A673 (cell line): Measurements from ENCODE around the gene TMUB2. TPM values are rescaled to one million over a fixed set of nuclear protein-coding genes. Genes with fewer than 3 reads are reported as not detected.

Source experiments
- BruUV-seq: library from RNA; stranded (reverse); fragments of 400-500 nt; replicated peaks from 2 replicates; lab custom pipeline; 2021; lab: Mats Ljungman, UMichigan
- CTCF ChIA-PET: fragments of 300-600 bp; sonication (Branson Sonifier 250); formaldehyde crosslinking; loops from one replicate; lab custom pipeline; 2022; ENCODE audit warnings: antibody characterized with exemption; lab: Charles Lee
- POLR2A ChIA-PET: fragments of 300-600 bp; sonication (Branson Sonifier 250); formaldehyde crosslinking; loops from one replicate; lab custom pipeline; 2022; ENCODE audit warnings: antibody characterized with exemption; ENCODE audit not compliant: low non-redundant PET; lab: Charles Lee
- DNase-seq: peaks from one replicate; pipeline ENCODE4 v3.0.0-alpha.2; 2015; ENCODE audit warnings: low spot score
- H3K27ac ChIP-seq: fragments of 200-600 bp; sonication (generic); 2 replicates; pipeline ENCODE4 v1.5.1; 2016; ENCODE audit warnings: mixed run types, low read depth, mild to moderate bottlenecking, mixed read lengths, antibody characterized with exemption, low read length; ENCODE audit not compliant: poor library complexity, severe bottlenecking
- H3K27me3 ChIP-seq: fragments of 200-600 bp; sonication (generic); replicated peaks from 2 replicates; pipeline ENCODE4 v1.6.1; 2017; ENCODE audit warnings: mixed run types, low read depth, mild to moderate bottlenecking, mixed read lengths, antibody characterized with exemption, low read length; ENCODE audit not compliant: insufficient read depth, poor library complexity
- H3K36me3 ChIP-seq: fragments of 200-600 bp; sonication (generic); 2 replicates; pipeline ENCODE4 v1.6.1; 2016; ENCODE audit warnings: mixed run types, mild to moderate bottlenecking, mixed read lengths, antibody characterized with exemption, low read length; ENCODE audit not compliant: insufficient read depth, poor library complexity, severe bottlenecking
- H3K4me1 ChIP-seq: fragments of 200-600 bp; sonication (generic); 2 replicates; pipeline ENCODE4 v1.6.1; 2017; ENCODE audit warnings: mixed run types, mild to moderate bottlenecking, mixed read lengths, antibody characterized with exemption, low read length; ENCODE audit not compliant: insufficient read depth, poor library complexity, severe bottlenecking
- H3K4me3 ChIP-seq: fragments of 200-600 bp; sonication (generic); 2 replicates; pipeline ENCODE4 v1.5.1; 2016; ENCODE audit warnings: low read depth, mixed run types, mild to moderate bottlenecking, mixed read lengths, low read length; ENCODE audit not compliant: poor library complexity, severe bottlenecking
- H3K9me3 ChIP-seq: fragments of 200-600 bp; sonication (generic); 2 replicates; pipeline ENCODE4 v1.6.1; 2016; ENCODE audit warnings: mixed run types, low read depth, mild to moderate bottlenecking, mixed read lengths, antibody characterized with exemption, low read length; ENCODE audit not compliant: poor library complexity, severe bottlenecking
- CTCF ChIP-seq: fragments of 300-800, 200-600 bp; sonication (generic); conservative IDR thresholded peaks from 2 replicates; pipeline ENCODE4 v1.5.1; 2017; ENCODE audit warnings: low read depth, mild to moderate bottlenecking, antibody characterized with exemption, low read length, moderate library complexity, mixed read lengths
- EZH2 ChIP-seq: fragments of 200-600 bp; sonication (generic); IDR thresholded peaks from 2 replicates; pipeline ENCODE4 v1.6.1; 2017; ENCODE audit warnings: borderline replicate concordance, low read depth, mild to moderate bottlenecking, mixed read lengths, antibody characterized with exemption, low read length; ENCODE audit not compliant: poor library complexity, severe bottlenecking
- intact Hi-C: fragments of 100-400 bp; cut with micrococcal nuclease; formaldehyde crosslinking; loops from one replicate; pipeline ENCODE4 v1.10.0; 2022; ENCODE audit not compliant: unreplicated experiment
- total RNA-seq: library from RNA; stranded (reverse); gene quantifications from 2 replicates; pipeline ENCODE4 v1.2.3, GENCODE V29; 2021

TMUB2 gene
- total RNA-seq, 1 experiment from 2014 or later: 13.0 TPM

- intact Hi-C loops: loop anchor here (5.0 kb wide), 1 partner anchor 108 kb away; no protein-coding TSS in a partner anchor
- peak; percentile 84 for DNase-seq
- no peak for TF ChIP-seq CTCF
- TF ChIP-seq EZH2: no peak
- Histone ChIP-seq H3K27me3 (no peaks in the 10 kb centered on the region), H3K9me3 (no peaks in the 10 kb centered on the region), H3K27ac (peak within 1 kb of the TSS; percentile 94), H3K4me1 (peaks cover 9% of the 10 kb centered on the region), H3K36me3 (peaks cover 25% of the 10 kb centered on the region), H3K4me3 (peak within 1 kb of the TSS; percentile 72)
- ChIA-PET CTCF (interaction anchor here (1.0 kb wide), 1 partner anchor 9 kb away, joined by 6 read pairs; no protein-coding TSS in a partner anchor), POLR2A (no interaction called here)
- BruUV-seq: no TSS peak
These were observed 32.9 kb downstream of the TMUB2 start, which contains the start of gene UBTF for GRCh38 chr17:44219616-44220212. TSS of gene UBTF (minus strand) at chr17:44219675. CDS start at chr17:44218229, 1,446 bp downstream.

GRCh38 chr17:44220213-44221083 is 33.7 kb downstream of the TMUB2 start:
- no TSS peak for BruUV-seq

More at GRCh38 chr17:44220213-44221083, 33.7 kb downstream of the TMUB2 start:
- POLR2A ChIA-PET: no interaction called here
- intact Hi-C loops: loop anchor here (5.0 kb wide), 1 partner anchor 107 kb away; no protein-coding TSS in a partner anchor
- CTCF ChIA-PET: interaction anchor here (1.0 kb wide), 1 partner anchor 10 kb away, joined by 6 read pairs; no protein-coding TSS in a partner anchor
- H3K9me3 ChIP-seq: no peaks in the 10 kb centered on the region
- H3K27ac ChIP-seq: peak overlapping the region; percentile 94
- H3K4me3 ChIP-seq: peak overlapping the region; percentile 72
- TF ChIP-seq EZH2 (no peak), CTCF (no peak)
- H3K4me1 ChIP-seq: peaks cover 9% of the 10 kb centered on the region
- H3K36me3 ChIP-seq: peaks cover 18% of the 10 kb centered on the region
- no peaks in the 10 kb centered on the region for H3K27me3 ChIP-seq
- peak; percentile 47 for DNase-seq
